ENCODE measurements around the gene USB1. TPM values are rescaled to one million over a fixed set of nuclear protein-coding genes. Genes with fewer than 3 reads are reported as not detected.

The USB1 gene
- total RNA-seq, 1 experiment from 2014 or later: 73.1 TPM

GRCh38 chr16:57961538-57961937, 39.7 kb upstream of the USB1 start (continued):
- TF ChIP-seq CEBPB (IDR thresholded peaks at IDR 0.05; ENCODE audit: low read depth) (no peak), CBX3 (IDR thresholded peaks at IDR 0.05; ENCODE audit: low read depth) (no peak)

DNA sequence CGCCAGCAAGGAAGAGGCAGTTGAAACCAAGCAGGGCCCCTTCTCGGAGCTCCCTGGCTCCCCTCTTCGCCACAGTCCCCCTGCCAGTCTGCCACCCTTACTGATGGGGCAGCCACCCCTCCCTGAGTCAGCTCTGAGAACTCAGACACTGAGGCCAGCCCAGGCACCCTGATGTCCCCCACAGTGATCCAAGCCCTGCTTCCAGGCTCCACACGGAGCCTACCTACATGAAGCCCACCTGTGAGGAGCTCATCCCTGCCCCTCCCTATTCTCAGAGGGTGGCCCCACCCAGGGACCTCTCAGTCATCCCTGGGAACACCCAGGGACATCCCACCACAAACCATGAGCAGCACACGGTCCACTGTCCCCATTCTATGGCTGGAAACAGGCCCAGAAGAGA, 39.2 kb upstream of the USB1 start:
- ChIA-PET POLR2A (no interaction called here), RAD21 (ENCODE audit: low non-redundant PET in 1 of 2, low total read pairs in 2 of 2, uncharacterized antibody in 2 of 2, unreplicated experiment in 2 of 2) (no interaction called here), CTCF (no interaction called here)
- intact Hi-C loops (cut with micrococcal nuclease): no loop called here
- no peaks in the 10 kb centered on the region for H3K9me2 ChIP-seq (ENCODE audit: insufficient read depth)
- H4K20me1 ChIP-seq (ENCODE audit: insufficient read depth): no peaks in the 10 kb centered on the region
- TF ChIP-seq EZH2 (IDR thresholded peaks at IDR 0.05) (no peak), POLR2AphosphoS5 (IDR thresholded peaks at IDR 0.05; ENCODE audit: low read depth, low read length) (no peak), REST (IDR thresholded peaks at IDR 0.05; ENCODE audit: low read depth) (no peak), RAD21 (IDR thresholded peaks at IDR 0.05; ENCODE audit: low read depth) (no peak)
- no peak overlapping the region for H3K27ac ChIP-seq (ENCODE audit: low read depth, low read length)
- H3K4me1 ChIP-seq (ENCODE audit: control insufficient read depth in 1 of 2, insufficient read depth in 2 of 2, low read length in 2 of 2): no peaks in the 10 kb centered on the region
- no peak for ATAC-seq
- H2AFZ ChIP-seq (ENCODE audit: low read depth, low read length, poor library complexity, severe bottlenecking): no peak overlapping the region
- BruUV-seq (replicated peaks): no TSS peak
- H3K9me3 ChIP-seq (ENCODE audit: control insufficient read depth in 1 of 2, insufficient read depth in 1 of 2, low read depth in 1 of 2, low read length in 2 of 2): no peaks in the 10 kb centered on the region
- H3K9ac ChIP-seq (ENCODE audit: low read length): no peak overlapping the region
- no peak for DNase-seq (ENCODE audit: low read depth, low spot score)
- H3K4me2 ChIP-seq (ENCODE audit: low read length): no peak overlapping the region
- H3K36me3 ChIP-seq (ENCODE audit: control insufficient read depth in 1 of 2, insufficient read depth in 2 of 2, low read length in 2 of 2): no peaks in the 10 kb centered on the region
- no peaks in the 10 kb centered on the region for H3K79me2 ChIP-seq (ENCODE audit: insufficient read depth, low read length)
- no peak overlapping the region for H3K4me3 ChIP-seq (replicated peaks in 1 of 2; ENCODE audit: low read depth in 1 of 2, low read length in 2 of 2)
- no peaks in the 10 kb centered on the region; the same call in 1 of the 2 replicates for H3K27me3 ChIP-seq (ENCODE audit: insufficient read depth, low read length)

All from HCT116 (cell line).